Anterior cingulate cortex (tissue), 58 donors: ENCODE measurements around the gene INPP4B.

Source experiments
- DNase-seq, 58 donors: peaks; one replicate each; lab custom pipeline; 2025; lab: John Stamatoyannopoulos, UW

The INPP4B gene

DNA sequence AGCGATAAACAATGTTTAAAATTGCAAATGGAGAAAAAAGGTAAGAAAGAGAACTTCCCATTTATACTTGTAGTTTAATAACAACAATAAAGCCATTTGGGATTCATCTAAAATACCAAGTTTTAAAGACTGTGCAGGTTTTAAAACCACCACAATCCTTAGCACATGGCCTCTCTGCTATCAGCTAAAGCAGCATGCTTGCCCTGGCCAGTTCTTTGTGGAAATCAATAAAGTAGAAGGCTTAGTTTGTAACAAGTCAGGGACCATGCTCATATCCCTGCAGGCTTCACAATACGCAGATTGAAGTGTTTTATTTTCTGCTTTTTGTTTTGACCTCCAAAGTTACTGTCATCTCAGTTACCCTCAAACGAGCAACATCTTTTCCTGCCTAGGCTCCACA lies 249.5 kb downstream of the INPP4B start:
- DNase-seq, result no peak

DNA sequence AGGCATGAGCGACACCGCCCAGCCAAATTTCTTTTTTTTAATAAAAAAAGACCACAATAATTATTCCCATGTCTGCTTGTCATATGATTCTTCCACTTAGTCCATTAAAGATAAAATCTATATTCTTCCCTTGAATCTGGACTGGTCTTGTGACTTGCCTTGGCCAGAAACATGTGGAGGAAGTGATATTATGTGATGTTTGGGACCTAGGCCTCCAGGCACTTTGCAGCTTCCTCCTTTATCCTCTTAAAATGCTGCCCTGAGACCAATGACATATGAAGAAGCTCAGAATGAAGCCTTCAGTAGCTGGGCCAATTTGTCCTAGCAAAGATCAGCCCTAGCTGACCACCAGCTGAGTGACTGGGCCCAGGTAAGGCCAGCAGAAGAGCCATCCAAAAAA lies 250.0 kb downstream of the INPP4B start:
- DNase-seq, result no peak

GRCh38 chr4:142595222-142595871 lies 250.8 kb downstream of the INPP4B start:
- DNase-seq, result no peak

DNA sequence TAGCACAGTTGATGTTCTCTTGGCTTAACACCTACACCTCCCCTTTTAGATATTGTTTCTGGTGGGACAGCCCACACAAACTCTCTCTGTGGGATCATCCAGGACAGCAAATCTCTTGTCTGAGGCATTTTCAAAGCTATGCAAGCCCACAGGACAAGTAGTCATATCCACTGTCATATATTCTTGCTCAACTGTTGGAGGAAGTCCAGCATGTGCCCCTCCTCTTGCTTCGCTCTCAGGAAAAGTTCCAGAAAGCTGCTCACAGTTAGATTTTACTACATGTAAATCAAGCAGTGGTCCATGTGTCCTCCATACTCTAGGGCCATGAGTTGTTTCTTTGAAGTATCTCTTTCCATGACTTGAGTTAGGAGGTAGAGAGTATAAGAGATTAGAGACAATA lies 260.7 kb downstream of the INPP4B start:
- no peak for DNase-seq

DNA sequence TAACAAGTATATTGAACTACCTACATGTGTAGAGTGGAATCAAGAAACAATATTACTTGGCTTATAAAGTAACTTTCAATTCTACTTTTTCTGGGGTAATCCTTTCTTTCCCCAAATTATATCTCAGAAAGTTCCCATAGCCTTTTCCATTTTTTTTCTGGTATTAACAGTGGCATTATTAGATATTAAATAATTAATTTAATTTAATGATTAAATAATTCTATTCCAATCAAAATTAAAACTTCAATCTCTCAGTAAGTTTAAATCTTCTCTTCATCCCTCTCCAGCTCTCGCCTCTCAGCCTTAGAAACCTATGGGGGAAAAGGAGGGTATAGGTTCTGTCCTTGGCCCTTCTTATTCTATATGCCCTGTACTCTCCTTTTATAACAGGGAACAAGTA lies 262.4 kb downstream of the INPP4B start:
- no peak for DNase-seq

DNA sequence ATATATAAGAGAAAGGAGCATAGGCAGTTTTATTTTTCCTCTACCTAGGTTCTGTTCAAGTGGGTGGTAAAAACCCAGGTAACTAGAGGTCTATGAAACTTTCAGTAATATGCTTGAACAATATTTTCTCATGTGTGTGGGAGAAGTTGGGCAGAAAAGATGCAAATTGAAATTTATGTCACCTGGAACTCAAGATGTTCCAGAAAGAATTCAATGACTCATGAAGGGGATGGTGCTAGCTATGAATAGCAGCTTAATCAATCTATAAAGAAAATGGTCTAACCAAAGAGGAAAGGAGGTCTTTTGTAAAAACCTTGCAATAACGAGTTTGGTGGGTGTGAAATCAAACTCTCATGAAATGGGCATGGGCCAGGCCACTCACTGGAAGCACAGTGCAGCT lies 263.8 kb downstream of the INPP4B start:
- peak in 1 of 58 donors; percentile 8 for DNase-seq

GRCh38 chr4:142581881-142582280 lies 264.2 kb downstream of the INPP4B start:
- no peak for DNase-seq

DNA sequence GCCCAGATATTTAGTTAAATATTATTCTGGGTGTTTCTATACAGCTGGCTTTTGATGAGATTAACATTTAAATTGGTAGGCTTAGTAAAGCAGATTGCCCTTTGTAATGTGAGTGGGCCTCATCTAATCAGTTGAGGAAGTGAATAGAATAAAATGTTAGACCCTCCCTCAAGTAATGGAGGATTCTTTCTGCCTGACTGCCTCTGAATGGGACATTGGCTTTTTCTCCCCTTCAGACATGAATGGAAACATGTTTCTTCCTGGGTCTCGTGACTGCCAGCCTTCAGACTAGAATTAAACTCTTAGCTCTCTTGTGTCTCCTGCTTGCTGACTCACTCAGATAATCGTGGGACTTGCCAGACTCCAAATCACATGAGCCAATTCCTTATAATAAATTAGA lies 266.7 kb downstream of the INPP4B start:
- no peak for DNase-seq

DNA sequence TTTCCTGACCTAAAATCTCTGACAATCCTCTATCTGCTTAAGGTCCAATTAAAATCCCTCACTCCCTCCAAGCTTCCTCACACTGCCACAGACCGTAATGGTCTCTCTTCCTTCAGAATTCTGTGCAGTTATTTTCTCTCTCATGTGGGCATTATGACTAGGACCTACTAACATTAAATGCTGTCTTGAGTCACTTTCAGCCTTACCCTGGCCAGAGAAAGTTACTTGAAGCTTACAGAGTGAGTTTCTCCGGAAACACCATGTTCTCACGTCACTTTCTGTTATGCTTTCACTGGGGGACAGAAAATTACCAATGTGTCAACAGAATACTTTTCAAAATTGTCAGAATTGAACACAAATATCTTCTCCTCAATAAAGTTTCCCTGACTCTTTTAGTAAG lies 271.8 kb downstream of the INPP4B start:
- no peak for DNase-seq

GRCh38 chr4:142572071-142572470 lies 274.0 kb downstream of the INPP4B start:
- no peak for DNase-seq

DNA sequence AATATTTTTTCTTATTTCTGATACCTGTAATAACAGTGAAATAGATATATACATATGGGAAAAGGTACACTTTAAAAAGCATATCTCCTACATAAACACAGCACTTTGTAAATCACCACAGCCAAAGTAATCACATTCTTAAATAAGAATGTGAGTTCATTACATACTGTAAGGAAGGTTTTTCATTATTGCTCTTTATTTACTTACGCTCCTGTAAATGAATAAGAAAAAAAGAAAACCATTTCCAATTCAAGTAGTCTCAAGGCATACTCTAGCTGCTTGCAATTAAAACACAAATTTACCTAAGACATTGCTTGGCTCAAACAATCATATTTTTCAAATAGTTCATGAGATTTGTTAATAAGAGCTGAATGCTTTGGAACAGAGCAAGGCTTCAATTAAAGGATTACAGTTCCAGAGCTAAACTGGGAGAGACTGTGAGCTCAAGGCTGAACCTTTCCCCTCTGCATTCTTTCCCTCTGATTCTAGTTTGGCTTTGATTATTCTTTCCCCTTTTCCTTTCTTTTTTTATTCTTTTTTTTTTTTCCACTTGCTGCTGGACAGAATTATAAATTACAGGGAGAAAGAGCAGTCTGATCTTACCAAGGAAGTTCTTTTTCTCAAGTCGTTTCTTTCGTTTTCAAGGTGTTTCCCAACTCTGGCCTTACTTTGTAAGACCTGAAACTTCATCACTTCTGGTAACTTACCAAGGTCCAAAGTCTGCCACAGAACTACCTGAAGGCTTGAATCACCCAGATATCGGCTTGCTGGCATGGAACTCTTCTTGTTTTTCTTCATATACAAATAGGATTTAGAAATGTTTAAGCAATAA lies 278.3 kb downstream of the INPP4B start:
- no peak for DNase-seq

- DNase-seq, result no peak
These were observed 278.9 kb downstream of the INPP4B start for GRCh38 chr4:142567199-142567598.

- DNase-seq, result no peak
These were observed 279.3 kb downstream of the INPP4B start for GRCh38 chr4:142566777-142567176.

DNA sequence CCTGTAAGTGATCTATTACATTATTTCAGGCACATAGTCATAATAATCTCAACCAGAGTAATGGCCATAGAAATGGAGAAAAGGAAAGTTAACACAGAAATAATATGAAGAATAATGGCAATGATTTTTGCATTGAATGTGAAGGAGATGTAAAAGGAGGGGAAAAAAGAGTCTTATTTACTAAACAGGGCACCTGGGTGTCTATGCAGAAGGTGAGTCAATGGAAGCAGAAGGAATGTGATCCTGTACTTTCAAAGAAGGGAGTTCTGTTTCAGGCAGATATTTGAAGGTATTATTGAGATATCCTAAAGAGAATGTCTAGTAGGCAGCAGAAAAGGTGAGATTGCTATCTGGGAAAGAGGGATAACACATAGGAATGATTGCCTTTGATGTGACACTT lies 279.9 kb downstream of the INPP4B start:
- DNase-seq, result no peak

GRCh38 chr4:142565771-142566170 lies 280.3 kb downstream of the INPP4B start:
- no peak for DNase-seq

DNA sequence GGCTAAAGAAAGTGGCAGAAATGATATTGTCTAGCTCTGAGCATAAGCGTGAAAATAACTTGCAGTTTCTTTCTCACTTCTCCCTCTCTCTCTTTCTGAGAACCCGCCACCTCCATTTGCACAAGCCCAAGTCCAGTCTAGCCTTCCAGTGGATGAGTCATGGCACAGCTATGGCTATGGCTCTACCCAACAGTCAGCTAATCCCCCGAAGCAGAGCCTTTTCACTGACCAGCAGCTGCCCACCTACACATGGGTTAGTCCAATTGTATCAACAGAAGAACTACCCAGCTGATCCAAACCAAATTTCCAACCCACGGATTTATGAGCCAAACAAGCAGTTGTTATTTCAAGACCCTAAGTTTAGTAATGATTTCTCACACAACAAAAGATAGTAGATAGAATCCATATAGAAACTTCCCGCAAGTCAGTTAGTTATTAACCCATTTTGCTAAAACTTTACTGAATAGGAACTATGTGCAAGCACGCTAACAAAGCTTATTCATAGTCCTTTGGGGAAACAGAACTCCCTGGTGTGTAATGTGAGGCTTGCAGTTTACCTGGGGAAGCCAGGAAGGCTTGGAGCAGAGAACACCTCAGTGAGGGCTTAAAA lies 282.3 kb downstream of the INPP4B start:
- no peak for DNase-seq

- DNase-seq, result no peak
These were observed 286.1 kb downstream of the INPP4B start for GRCh38 chr4:142559986-142560385.

GRCh38 chr4:142558851-142559250 lies 287.2 kb downstream of the INPP4B start:
- DNase-seq, result no peak

DNA sequence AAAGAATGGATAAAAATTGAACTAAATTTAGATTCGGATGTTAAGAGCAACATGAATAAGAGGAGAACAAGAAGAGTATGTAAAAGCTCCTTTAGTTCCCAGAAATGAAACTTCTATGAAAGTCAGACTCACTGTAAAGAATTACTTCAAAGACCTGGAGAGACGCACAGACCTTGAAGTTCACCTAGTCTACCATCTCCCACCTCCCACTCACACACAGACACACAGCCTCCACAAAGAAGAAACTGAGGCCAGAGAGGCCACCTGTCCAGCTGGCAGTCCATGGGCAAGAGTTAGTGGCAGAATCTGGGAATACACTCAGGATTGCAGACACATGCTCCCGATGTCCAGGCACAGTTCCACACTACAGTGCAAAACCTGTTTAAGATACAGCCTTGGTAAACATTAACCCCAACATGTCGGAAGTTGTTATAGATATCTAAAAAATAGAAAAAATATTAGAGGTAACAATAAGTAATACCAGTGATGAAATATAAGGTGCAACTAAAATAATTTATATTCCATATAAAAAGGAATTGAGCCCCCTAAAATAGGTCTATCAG lies 288.8 kb downstream of the INPP4B start:
- no peak for DNase-seq

- DNase-seq, result no peak
These were observed 289.4 kb downstream of the INPP4B start for GRCh38 chr4:142556570-142557238.

DNA sequence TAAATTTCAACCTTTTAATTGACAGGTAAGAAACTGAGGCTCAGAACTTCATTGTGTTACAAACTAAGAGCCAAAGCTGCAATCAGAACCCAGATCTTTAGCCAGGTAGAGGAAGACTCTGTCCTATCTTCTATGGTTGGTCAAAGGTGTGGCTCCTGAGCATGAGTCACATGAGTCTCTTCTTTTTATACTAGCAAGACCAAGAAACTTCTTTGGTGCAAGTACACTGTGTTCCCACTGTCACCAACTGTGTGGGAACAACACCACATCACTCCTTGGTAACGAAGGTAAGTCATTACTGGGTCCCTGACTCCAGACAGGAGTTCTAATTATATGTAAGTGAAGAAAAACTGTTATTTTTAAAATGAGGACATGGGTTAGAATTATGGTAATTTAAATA lies 290.1 kb downstream of the INPP4B start:
- no peak for DNase-seq
